Measurements from ENCODE around the gene CSRP1.

CSRP1 gene

GRCh38 chr1:201436393-201436792, 70.5 kb downstream of the CSRP1 start:
- no peak overlapping the region for H3K4me3 ChIP-seq (replicated peaks in 1 of 2; ENCODE audit: low read depth in 2 of 2, low read length in 2 of 2)
- TF ChIP-seq CTCF (IDR thresholded peaks at IDR 0.05; ENCODE audit: low read depth, low read length), result no peak
- peak in 1 of 2 donors; percentile 22 for DNase-seq (ENCODE audit: low read depth in 2 of 2)

GRCh38 chr1:201434266-201434665, 72.7 kb downstream of the CSRP1 start:
- no peak for DNase-seq (ENCODE audit: low read depth in 2 of 2)
- H3K4me3 ChIP-seq (replicated peaks in 1 of 2; ENCODE audit: low read depth in 2 of 2, low read length in 2 of 2), result no peak overlapping the region
- TF ChIP-seq CTCF (IDR thresholded peaks at IDR 0.05; ENCODE audit: low read depth, low read length), result no peak

GRCh38 chr1:201433609-201434008, 73.3 kb downstream of the CSRP1 start:
- no peak overlapping the region for H3K4me3 ChIP-seq (replicated peaks in 1 of 2; ENCODE audit: low read depth in 2 of 2, low read length in 2 of 2)
- TF ChIP-seq CTCF (IDR thresholded peaks at IDR 0.05; ENCODE audit: low read depth, low read length), result no peak
- DNase-seq (ENCODE audit: low read depth in 2 of 2), result no peak
